GM12872 (cell line): Measurements from ENCODE around the gene FREY1.

ENCODE experiments used
- TF ChIP-seq, protein P1 (sequence below): IDR thresholded peaks from 3 replicates; pipeline ENCODE4 v1.5.1; 2011; ENCODE audit warnings: low read depth, mild to moderate bottlenecking, low read length, moderate library complexity; ENCODE audit not compliant: insufficient read depth

FREY1 gene, protein sequence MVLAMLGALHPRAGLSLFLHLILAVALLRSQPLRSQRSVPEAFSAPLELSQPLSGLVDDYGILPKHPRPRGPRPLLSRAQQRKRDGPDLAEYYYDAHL

DNA sequence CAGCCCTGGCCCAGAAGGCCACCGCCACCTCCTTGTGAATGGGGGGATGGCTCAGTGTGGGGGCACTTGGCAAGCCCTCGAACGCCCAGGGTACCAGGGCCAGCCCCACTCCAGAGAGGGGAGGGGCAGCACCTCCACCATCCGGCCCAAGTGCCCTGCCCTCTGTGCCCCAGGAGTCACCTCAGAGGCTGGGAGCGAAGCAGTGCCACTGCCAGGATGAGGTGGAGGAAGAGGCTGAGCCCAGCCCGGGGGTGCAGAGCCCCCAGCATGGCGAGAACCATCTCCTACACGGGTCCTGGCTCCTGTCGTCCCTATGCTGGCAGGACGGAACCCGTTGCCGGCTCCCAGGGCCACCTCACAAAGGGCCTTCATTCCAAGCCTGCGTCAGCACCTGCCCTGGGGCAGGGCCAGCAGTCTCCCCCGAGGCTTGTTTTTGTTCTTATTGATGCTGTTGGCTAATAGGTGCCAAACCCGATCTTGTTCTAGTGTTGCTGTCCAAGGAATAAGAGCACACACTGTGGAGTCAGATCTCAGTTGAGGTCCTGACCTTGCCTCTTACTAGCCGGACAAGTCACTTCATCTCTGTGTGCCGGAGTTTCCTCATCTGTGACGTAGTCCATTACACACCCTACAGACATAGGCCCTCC lies at the start of gene FREY1:
Gene FREY1 (minus strand): TSS at position 307 of the 647 bp plus-strand sequence. CDS start 26 bp downstream, at position 281.
- TF ChIP-seq, protein P1, sequence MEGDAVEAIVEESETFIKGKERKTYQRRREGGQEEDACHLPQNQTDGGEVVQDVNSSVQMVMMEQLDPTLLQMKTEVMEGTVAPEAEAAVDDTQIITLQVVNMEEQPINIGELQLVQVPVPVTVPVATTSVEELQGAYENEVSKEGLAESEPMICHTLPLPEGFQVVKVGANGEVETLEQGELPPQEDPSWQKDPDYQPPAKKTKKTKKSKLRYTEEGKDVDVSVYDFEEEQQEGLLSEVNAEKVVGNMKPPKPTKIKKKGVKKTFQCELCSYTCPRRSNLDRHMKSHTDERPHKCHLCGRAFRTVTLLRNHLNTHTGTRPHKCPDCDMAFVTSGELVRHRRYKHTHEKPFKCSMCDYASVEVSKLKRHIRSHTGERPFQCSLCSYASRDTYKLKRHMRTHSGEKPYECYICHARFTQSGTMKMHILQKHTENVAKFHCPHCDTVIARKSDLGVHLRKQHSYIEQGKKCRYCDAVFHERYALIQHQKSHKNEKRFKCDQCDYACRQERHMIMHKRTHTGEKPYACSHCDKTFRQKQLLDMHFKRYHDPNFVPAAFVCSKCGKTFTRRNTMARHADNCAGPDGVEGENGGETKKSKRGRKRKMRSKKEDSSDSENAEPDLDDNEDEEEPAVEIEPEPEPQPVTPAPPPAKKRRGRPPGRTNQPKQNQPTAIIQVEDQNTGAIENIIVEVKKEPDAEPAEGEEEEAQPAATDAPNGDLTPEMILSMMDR: no peak

DNA sequence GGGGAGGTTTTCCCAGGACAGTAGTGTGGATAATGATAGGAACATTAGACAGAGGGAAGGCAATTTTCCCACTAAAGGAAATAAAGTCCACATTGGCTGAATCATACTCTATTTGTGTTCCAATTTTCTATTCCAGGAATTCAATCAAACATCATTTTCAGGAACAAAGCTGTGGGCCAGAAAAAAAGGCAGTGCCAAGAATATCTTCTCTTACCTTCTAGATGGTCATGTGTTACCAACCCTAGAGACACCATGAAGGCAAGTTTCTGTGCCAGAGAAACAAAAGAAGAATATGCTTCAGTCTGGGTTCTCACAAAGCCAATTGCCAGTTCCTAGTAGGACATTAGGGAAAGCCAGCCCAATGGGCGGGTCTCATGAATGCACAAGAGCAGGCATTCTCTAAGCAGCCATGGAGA lies 42.9 kb upstream of the FREY1 start:
- TF ChIP-seq, protein P1: no peak

DNA sequence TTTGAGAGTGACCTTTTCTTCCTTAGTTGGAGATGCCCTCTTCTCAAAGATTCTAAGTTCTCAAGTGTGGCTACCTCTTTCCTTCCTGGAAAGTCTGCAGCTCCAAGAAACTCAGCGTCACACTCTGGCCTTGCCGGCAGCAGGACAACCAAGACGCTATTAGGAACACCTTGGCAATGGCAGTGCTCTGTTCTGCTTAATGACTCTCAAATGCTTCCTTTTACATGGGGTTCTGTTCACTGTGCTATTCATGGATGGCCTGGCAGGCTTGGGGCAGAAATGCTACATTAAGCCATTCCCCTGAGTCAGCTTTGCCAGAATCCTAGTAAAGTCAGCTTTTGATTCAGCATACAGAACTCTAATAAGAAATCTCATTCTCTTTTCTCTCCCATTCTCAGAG lies 41.3 kb upstream of the FREY1 start:
- TF ChIP-seq, protein P1: no peak

DNA sequence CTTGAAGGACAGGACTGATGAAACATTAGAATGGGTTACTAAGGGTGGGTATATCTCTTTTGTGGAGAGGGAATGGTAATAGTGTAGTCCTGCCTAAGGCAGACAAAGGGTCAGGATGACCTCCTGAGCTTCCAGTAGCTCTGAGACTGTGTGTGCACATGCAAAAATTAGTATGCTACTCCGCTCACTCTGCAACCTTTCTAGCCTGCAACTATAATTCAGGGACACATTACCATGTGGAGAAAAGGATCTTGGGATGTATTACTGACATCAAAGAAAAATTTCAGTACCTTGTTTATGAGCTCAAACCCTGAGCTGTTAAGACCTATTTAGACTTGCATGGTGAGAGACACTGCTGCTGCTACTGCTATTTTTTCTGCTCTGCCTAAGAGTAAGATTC lies 40.8 kb upstream of the FREY1 start:
- TF ChIP-seq, protein P1: no peak

DNA sequence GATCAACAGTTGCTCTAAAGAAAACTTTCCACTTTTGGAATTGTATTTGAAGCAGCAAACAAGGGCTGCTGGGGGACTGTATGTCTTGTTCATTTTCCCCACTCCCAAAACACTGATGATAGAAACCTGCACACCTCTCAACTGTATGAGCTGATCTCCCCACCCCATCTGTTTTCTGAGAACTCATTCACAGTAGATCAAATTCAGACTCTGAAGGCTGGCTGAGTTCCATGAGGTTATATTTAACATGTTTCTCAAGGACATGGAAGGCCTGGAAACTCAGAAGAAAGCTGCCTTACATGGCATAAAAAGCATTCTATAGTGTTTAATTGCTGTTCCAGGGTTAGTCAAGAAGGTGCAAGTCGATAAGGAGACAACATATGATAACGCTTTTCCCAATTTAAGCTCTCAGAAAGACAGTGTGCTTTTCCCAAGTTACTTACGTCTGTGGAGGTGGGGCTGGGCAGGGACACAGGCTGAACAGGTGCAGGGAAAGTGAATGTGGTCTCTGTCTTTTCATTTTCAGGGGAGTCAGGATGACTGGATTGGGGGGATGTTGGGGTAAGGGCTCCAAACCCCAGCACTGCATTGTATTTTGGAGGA lies 38.4 kb upstream of the FREY1 start:
- TF ChIP-seq, protein P1: no peak

DNA sequence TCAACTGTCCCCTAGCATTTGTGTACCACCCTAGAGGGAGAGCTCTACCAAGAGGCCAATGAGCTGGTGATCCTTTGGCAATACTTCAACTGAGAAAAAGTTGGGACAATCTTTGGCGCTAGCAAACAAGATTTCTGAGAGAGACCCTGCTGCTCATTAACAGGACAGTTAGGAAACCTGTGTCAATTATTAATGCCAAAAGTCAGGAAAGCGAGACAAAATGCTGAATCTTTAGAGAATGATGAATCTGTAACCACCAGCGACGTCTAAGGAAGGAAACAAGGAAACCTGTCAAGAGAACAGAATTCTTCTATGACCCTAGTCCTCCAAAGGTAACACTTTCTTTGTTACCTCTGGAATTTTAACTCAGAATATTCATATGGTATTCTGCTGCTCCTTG lies 35.3 kb upstream of the FREY1 start:
- TF ChIP-seq, protein P1: no peak

DNA sequence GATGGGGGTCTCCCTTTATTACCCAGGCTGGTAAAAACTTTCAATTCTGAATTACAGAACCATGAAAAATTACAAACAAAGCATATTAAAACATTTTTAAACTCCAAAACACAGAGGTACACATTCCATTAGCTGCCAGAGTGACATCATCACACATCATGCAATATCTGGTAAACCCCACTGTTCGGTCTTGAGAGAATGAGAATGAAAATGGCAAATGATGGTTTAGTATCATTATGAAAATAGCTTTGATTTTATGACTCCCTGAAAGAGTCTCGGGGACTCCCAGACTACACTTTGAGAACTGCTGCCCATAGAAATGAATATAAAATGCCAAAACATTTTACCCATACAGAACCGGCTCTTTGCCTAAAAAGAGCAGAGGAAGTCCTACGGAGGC lies 34.2 kb upstream of the FREY1 start:
- TF ChIP-seq, protein P1: no peak
